Heart left ventricle (tissue), 16 donors: ENCODE measurements around the gene RHBDF2. TPM values are rescaled to one million over a fixed set of nuclear protein-coding genes. Genes with fewer than 3 reads are reported as not detected.
"Not testable (repeated sequence)": the region's sequence is repeated elsewhere in the genome, so short reads cannot be mapped to it uniquely, and the experiment has no call there.

ENCODE experiments used
- ATAC-seq, 4 donors: fragments of 200-7000 bp; cut with Tn5 transposase; one replicate each; pipeline ENCODE4 v1.9.1; 2020 to 2022; ENCODE audit warnings: moderate library complexity in 4 of 4, mild to moderate bottlenecking in 3 of 4, moderate number of reproducible peaks in 1 of 4
- DNase-seq, 5 donors: peaks; one replicate each; pipeline ENCODE4 v3.0.0-alpha.2; 2020
- H3K27ac ChIP-seq, 12 donors: fragments of 200-600 bp; sonication (generic) in 4 of 12; one replicate each; pipeline versions ENCODE4 v1.5.0 to v1.8.0; 2016 to 2022; ENCODE audit warnings: mild to moderate bottlenecking in 2 of 12
- H3K27me3 ChIP-seq, 9 donors: fragments of 200-600 bp; sonication (generic) in 2 of 9; one replicate each; pipeline versions ENCODE4 v1.5.1 to v1.8.0; 2016 to 2022; ENCODE audit warnings: mild to moderate bottlenecking in 3 of 9
- H3K36me3 ChIP-seq, 9 donors: fragments of 200-600 bp; sonication (generic) in 2 of 9; one replicate each; pipeline versions ENCODE4 v1.5.0 to v1.8.0; 2018 to 2022; ENCODE audit warnings: mild to moderate bottlenecking in 2 of 9
- H3K4me1 ChIP-seq, 12 donors: fragments of 200-600 bp; sonication (generic) in 4 of 12; one replicate each; pipeline versions ENCODE4 v1.5.0 to v1.8.0; 2016 to 2022; ENCODE audit warnings: mild to moderate bottlenecking in 3 of 12
- H3K4me3 ChIP-seq, 12 donors: fragments of 200-600 bp; sonication (generic) in 4 of 12; one replicate each; pipeline versions ENCODE4 v1.5.0 to v1.8.0; 2017 to 2022; ENCODE audit warnings: mild to moderate bottlenecking in 9 of 12, moderate library complexity in 4 of 12
- H3K9me3 ChIP-seq, 12 donors: fragments of 200-600 bp; sonication (generic) in 4 of 12; one replicate each; pipeline versions ENCODE4 v1.5.0 to v1.8.0; 2016 to 2022; ENCODE audit warnings: mild to moderate bottlenecking in 1 of 12
- POLR2A ChIP-seq, 2 donors: fragments of 450-650 bp; IDR thresholded peaks; one replicate each; pipeline ENCODE4 v1.6.1; 2017; ENCODE audit warnings: antibody characterized with exemption in 2 of 2, mild to moderate bottlenecking in 2 of 2, moderate library complexity in 2 of 2
- WGBS, 4 donors: extraction: QIAGEN DNeasy Blood & Tissue Kit in 2 of 4; methylation state at CpG; one replicate each; pipeline versions ENCODE4 v1.1.5 to v1.1.7; 2013 to 2018; 5-methylcytosine and 5-hydroxymethylcytosine counted together
- intact Hi-C, 10 donors: fragments of 100-400 bp; cut with DNase I; formaldehyde crosslinking; loops; one replicate each; pipeline versions ENCODE4 v1.11.1 to v1.14.2; 2022
- polyA plus RNA-seq, 2 donors: library from polyadenylated mRNA; stranded (reverse); fragments of 200-250 nt; gene quantifications; one replicate each; pipeline ENCODE4 v1.2.3, GENCODE V29; 2013
- total RNA-seq, 9 donors: library from RNA; depleted of rRNA in 2 of 9; stranded (reverse); fragments of >200 nt in 2 of 9; fragmentation: NEBNext Ultra II Directional in 3 of 9; extraction: Animal tissue kit (Norgen Biotek cat#: 25700) in 3 of 9; gene quantifications; one replicate each; pipeline versions ENCODE4 v1.1.0 to v1.2.4, GENCODE V29; 2016 to 2023
- TF ChIP-seq, protein P1 (sequence below), 12 donors: fragments of 200-600 bp; sonication (generic) in 4 of 12; IDR thresholded peaks; one replicate each; pipeline versions ENCODE4 v1.5.0 to v1.8.0; 2018 to 2022; ENCODE audit warnings: antibody characterized with exemption in 12 of 12, mild to moderate bottlenecking in 5 of 12
- donor health status: ischemic (EF 13 %, LVEDD 7.1; RV severe dilation, severe dysfunction).
- donor health status: healthy with polysubstance abuse.
- donor health status: DM: no; HTN: yes; CAD: no.
- donor health status: DM: no; HTN: no; CAD: no.
- donor health status: ischemic (EF 25% LVEDD 6.9; RV normal size, moderate dysfunction).
- donor health status: ischemic (EF 25% LVEDD 5.7; RV mildly dilated, moderate dysfunction).
- donor health status: healthy.
- donor health status: DM: yes; HTN: yes; CAD: no.
- donor health status: ischemic (EF 35%, LVEDD 5.7; RV mildly dilated, moderate dysfunction).
- donor health status: nonischemic (EF 11% LVEDD 7.7; RV severe dilation, severe dysfunction).
- donor health status: DM: yes; HTN: yes; CAD: no.
- donor health status: PGD.
- donor health status: ischemic (EF 29% LVEDD 5.4; RV normal size, mild dysfunction).
- donor health status: nonischemic (EF 23%, LVEDD 6.1; RV moderate dilation, normal function).

Gene RHBDF2
- total and polyA plus RNA-seq, 11 donors = 6.3 to 49.4 (median 14.1) TPM

DNA sequence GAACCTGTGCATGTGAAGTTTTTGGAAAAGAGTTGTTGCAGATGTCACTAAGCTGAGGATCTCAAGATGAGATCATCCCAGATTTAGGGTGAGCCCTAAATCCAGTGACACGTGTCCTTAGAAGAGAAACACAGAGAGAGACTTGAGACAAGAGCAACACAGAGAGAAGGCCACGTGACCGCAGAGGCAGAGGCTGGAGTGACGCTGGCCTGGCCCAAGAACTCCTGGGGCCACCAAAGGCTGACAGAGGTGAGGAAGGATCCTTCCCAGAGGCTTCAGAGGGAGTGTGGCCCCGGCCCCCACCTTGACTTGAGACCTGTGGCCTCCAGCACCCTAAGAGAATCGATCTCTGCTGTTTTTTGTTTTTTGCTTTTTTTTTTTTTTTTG is 12.1 kb upstream of the RHBDF2 start:
- Histone ChIP-seq H3K36me3 (no peaks in the 10 kb centered on the region), H3K9me3 (no peaks in the 10 kb centered on the region), H3K4me3 (no peak overlapping the region), H3K27me3 (no peaks in the 10 kb centered on the region), H3K4me1 (peaks cover 0 to 54% (median 9%) of the 10 kb centered on the region in 12 donors), H3K27ac (no peak overlapping the region)
- ATAC-seq (no peak), DNase-seq (no peak)
- 65 to 74% (median 72%) methylated on average over 6 of the region's 6 CpGs for WGBS, 4 donors
- TF ChIP-seq, protein P1, sequence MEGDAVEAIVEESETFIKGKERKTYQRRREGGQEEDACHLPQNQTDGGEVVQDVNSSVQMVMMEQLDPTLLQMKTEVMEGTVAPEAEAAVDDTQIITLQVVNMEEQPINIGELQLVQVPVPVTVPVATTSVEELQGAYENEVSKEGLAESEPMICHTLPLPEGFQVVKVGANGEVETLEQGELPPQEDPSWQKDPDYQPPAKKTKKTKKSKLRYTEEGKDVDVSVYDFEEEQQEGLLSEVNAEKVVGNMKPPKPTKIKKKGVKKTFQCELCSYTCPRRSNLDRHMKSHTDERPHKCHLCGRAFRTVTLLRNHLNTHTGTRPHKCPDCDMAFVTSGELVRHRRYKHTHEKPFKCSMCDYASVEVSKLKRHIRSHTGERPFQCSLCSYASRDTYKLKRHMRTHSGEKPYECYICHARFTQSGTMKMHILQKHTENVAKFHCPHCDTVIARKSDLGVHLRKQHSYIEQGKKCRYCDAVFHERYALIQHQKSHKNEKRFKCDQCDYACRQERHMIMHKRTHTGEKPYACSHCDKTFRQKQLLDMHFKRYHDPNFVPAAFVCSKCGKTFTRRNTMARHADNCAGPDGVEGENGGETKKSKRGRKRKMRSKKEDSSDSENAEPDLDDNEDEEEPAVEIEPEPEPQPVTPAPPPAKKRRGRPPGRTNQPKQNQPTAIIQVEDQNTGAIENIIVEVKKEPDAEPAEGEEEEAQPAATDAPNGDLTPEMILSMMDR (IDR thresholded peaks at IDR 0.05) = no peak
- no peak for TF ChIP-seq POLR2A (IDR thresholded peaks at IDR 0.05)
- intact Hi-C loops = no loop called here

DNA sequence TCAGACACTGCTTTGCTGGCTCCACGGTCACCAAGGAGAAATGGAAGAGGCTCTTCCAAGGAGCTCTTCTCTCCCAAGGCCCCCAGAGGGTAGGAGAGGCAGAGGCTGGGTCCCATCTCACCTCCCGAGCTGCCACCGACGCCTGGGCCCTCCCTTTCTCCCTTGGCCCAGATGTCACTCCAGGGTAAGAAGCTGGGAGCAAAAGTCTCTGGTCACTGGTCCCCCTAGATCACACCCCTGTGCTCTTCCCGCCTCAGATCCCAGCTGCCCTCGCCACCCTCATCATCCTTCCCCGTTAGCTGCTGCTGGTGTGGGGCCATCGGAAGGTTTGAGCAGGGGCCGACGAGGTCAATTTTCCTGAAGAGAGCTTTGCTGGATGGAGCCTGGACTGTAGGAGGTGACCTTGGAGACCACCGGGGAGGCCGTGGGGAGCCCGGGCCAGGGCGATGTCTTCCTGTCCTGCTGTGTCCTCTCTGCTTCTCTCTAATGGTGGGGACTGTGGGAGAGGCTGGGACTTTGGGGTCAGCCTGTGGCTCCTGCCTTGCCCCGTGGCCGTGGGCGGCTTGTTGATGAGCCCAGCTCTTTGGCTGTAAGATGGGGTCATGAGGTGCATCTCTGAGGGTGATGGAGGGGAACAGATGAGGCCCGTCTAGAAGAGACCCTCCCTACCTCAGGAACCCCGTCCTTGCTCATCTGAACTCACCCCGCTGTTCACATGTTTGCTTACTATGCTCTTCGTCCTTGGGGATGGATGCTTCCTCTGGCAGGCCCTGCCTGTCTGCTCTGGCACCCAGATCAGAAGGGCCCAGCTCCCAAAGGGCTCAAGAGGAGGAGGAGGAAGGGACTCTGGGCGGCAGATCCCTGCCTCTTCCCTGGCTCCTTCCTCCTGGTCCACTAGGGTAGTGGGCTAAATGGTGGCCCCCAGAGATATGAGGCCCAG is 11.4 kb upstream of the RHBDF2 start:
- Histone ChIP-seq H3K4me3 (no peak overlapping the region), H3K36me3 (no peaks in the 10 kb centered on the region), H3K27me3 (no peaks in the 10 kb centered on the region), H3K27ac (peak overlapping the region in 1 of 12 donors; percentile 32), H3K9me3 (no peaks in the 10 kb centered on the region), H3K4me1 (peaks cover 0 to 54% (median 9%) of the 10 kb centered on the region in 12 donors)
- TF ChIP-seq POLR2A (IDR thresholded peaks at IDR 0.05) = no peak
- TF ChIP-seq, protein P1 (IDR thresholded peaks at IDR 0.05) = no peak
- WGBS, 4 donors = 82 to 88% (median 84%) methylated on average over 21 to 22 of the region's 22 CpGs
- no peak for ATAC-seq
- peak in 1 of 5 donors; percentile 47 for DNase-seq
- intact Hi-C loops = no loop called here

DNA sequence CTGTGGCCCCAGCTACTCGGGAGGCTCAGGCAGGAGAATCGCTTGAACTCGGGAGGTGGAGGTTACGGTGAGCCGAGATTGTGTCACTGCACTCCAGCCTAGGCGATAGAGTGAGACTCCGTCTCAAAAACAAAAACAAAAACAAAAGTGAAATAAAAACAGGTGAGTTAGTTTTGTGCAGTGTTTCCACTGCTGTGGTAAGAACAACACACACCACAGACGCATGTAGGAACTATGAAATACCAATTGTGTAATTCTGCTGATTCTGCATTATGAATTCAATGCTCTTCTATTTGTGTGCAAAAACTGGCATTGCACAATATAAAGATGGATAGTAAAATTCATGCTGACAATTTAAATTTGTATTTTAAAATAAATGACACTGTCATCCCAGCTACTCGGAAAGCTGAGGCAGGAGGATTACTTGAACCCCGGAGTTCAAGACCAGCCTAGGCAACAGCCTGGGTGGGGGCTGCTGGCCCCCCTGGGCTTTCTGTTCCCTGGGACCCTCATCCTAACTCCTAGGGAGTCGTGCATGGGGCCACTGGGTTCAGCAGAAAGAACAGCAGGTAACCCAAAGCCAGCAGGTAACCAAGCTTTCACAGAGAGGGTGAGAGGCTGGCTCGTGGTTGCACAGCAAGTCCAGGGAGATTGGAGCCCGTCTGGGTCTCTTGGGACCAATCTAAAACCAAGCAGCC is 10.6 kb upstream of the RHBDF2 start:
- TF ChIP-seq POLR2A (IDR thresholded peaks at IDR 0.05) = no peak
- TF ChIP-seq, protein P1 (IDR thresholded peaks at IDR 0.05) = no peak
- H3K27me3 ChIP-seq = peaks cover 0 to 5% (median 0%) of the 10 kb centered on the region in 9 donors
- no peak overlapping the region for H3K4me3 ChIP-seq
- H3K27ac ChIP-seq = peak overlapping the region in 1 of 12 donors; percentile 32
- H3K36me3 ChIP-seq = no peaks in the 10 kb centered on the region
- DNase-seq (no peak), ATAC-seq (no peak)
- no peaks in the 10 kb centered on the region for H3K9me3 ChIP-seq
- 88 to 92% (median 89%) methylated on average over 12 to 13 of the region's 13 CpGs for WGBS, 4 donors
- peaks cover 0 to 52% (median 9%) of the 10 kb centered on the region in 12 donors for H3K4me1 ChIP-seq
- intact Hi-C loops = no loop called here

DNA sequence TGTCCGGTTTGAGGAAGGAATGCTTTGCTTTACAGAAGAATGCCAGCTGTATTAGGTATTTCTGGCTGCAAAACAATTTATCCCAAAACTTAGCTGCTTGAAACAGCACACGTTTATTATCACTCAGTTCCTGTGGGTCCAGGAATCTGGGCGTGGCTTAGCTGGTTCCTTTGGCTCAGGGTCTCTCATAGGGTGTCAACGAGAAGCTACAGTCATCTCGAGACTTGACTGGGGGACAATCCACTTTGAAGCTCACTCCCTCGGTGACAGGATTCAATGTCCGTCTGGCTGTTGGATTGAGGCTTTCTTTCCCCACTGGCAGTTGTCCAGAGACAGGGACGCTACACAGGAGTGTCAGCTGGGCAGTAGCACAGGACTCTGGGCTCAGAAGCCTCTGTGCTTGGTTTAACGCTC is 9.6 kb upstream of the RHBDF2 start:
- H3K27me3 ChIP-seq = peaks cover 0 to 9% (median 0%) of the 10 kb centered on the region in 9 donors
- DNase-seq (no peak), ATAC-seq (no peak)
- TF ChIP-seq POLR2A (IDR thresholded peaks at IDR 0.05) = no peak
- TF ChIP-seq, protein P1 (IDR thresholded peaks at IDR 0.05) = no peak
- H3K4me1 ChIP-seq = peaks cover 0 to 50% (median 10%) of the 10 kb centered on the region in 12 donors
- H3K27ac ChIP-seq = no peak overlapping the region
- H3K9me3 ChIP-seq = no peaks in the 10 kb centered on the region
- no peak overlapping the region for H3K4me3 ChIP-seq
- H3K36me3 ChIP-seq = no peaks in the 10 kb centered on the region
- intact Hi-C loops = no loop called here
- 10 to 20% (median 16%) methylated on average over 8 to 9 of the region's 9 CpGs for WGBS, 4 donors

DNA sequence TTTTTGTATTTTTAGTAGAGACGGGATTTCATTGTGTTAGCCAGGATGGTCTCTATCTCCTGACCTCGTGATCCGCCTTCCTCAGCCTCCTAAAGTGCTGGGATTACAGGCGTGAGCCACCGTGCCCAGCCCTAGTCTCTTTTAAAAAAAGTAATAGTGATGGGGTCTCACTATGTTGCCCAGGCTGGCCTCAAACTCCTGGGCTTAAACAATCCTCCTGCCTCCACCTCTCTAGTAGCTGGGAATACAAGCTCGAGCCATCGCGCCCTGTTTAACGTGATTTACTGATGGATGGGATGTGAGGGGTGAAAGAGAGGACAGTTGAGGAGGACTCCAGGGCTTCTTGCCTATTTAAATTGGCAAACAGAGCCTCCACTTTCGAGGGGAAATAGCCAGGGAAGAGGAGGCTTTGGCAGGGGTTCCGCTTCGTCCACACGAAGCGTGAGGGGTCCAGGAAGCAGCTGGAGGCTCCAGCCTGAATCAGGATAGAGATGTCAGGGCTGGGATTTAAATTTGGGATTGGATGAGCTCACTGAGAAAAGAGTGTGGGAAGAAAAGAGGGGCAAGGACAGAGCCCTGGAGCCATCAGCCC is 7.3 kb upstream of the RHBDF2 start:
- H3K36me3 ChIP-seq, H3K27ac ChIP-seq, DNase-seq, H3K27me3 ChIP-seq, ATAC-seq, H3K4me3 ChIP-seq, H3K9me3 ChIP-seq: not testable (repeated sequence)
- peaks cover 0 to 36% (median 3%) of the 10 kb centered on the region in 12 donors for H3K4me1 ChIP-seq
- intact Hi-C loops = loop anchor here in 6 of 10 donors (5.0 to 10.0 kb wide), 5 partner anchors 101 to 206 kb away; partner anchors contain the start of gene QRICH2 (in 2 of the 6)
- whole genome bisulfite sequencing, 4 donors = 64 to 73% (median 70%) methylated on average over 14 of the region's 14 CpGs
